CD4-positive, alpha-beta memory T cell (primary cell): ENCODE results near the gene DTHD1. TPM values are rescaled to one million over a fixed set of nuclear protein-coding genes. Genes with fewer than 3 reads are reported as not detected.
A peak's percentile ranks its signal among the peaks of the same experiment; 100 is the strongest.

ENCODE experiments used
- CTCF ChIA-PET: fragments of 350-600 bp; sonication (Branson Sonifier 250); formaldehyde crosslinking; loops from one replicate; lab custom pipeline; 2021; ENCODE audit warnings: inconsistent platforms; ENCODE audit not compliant: partially characterized antibody; lab: Charles Lee
- POLR2A ChIA-PET: fragments of 350-600 bp; sonication (Branson Sonifier 250); formaldehyde crosslinking; loops from one replicate; lab custom pipeline; 2021; ENCODE audit not compliant: partially characterized antibody; lab: Charles Lee
- DNase-seq, 5 donors: peaks; one replicate each; pipeline versions ENCODE4 v3.0.0 to v3.0.0-alpha.2; 2020 to 2022; ENCODE audit warnings: mixed read lengths in 1 of 5
- H3K27ac ChIP-seq: one replicate; pipeline ENCODE4 v1.7.0; 2013; ENCODE audit warnings: low read depth, low read length
- H3K27me3 ChIP-seq: 2 replicates; pipeline ENCODE4 v1.7.0; 2013; ENCODE audit warnings: mild to moderate bottlenecking, low read length, moderate library complexity; ENCODE audit not compliant: insufficient read depth
- H3K36me3 ChIP-seq: 2 replicates; pipeline ENCODE4 v1.7.0; 2013; ENCODE audit warnings: mild to moderate bottlenecking, low read length, moderate library complexity; ENCODE audit not compliant: insufficient read depth
- H3K4me1 ChIP-seq: 2 replicates; pipeline ENCODE4 v1.7.0; 2013; ENCODE audit warnings: mild to moderate bottlenecking, low read length, moderate library complexity; ENCODE audit not compliant: insufficient read depth
- H3K4me3 ChIP-seq, 2 donors: one replicate each; pipeline ENCODE4 v1.7.0; 2013; ENCODE audit warnings: low read length in 2 of 2, mild to moderate bottlenecking in 1 of 2
- H3K9me3 ChIP-seq, 2 donors: one replicate each; pipeline ENCODE4 v1.7.0; 2013; ENCODE audit warnings: low read length in 2 of 2, control low read depth in 1 of 2; ENCODE audit not compliant: control insufficient read depth in 1 of 2
- H3K27ac Mint-ChIP-seq, 7 donors: one replicate each; pipeline ENCODE4 v1.8.0; 2020 to 2021; ENCODE audit warnings: mixed read lengths in 7 of 7, mild to moderate bottlenecking in 6 of 7, inconsistent platforms in 3 of 7, moderate library complexity in 3 of 7
- H3K27me3 Mint-ChIP-seq, 2 donors: one replicate each; pipeline ENCODE4 v1.8.0; 2020 to 2021; ENCODE audit warnings: mixed read lengths in 2 of 2
- H3K36me3 Mint-ChIP-seq, 2 donors: one replicate each; pipeline ENCODE4 v1.8.0; 2020 to 2021; ENCODE audit warnings: mixed read lengths in 2 of 2, inconsistent platforms in 1 of 2, mild to moderate bottlenecking in 1 of 2
- H3K4me1 Mint-ChIP-seq, 4 donors: one replicate each; pipeline ENCODE4 v1.8.0; 2020 to 2021; ENCODE audit warnings: mixed read lengths in 4 of 4, mild to moderate bottlenecking in 1 of 4
- H3K4me3 Mint-ChIP-seq, 8 donors: one replicate each; pipeline ENCODE4 v1.8.0; 2020 to 2021; ENCODE audit warnings: mixed read lengths in 8 of 8, mild to moderate bottlenecking in 7 of 8, moderate library complexity in 6 of 8, inconsistent platforms in 3 of 8
- H3K9me3 Mint-ChIP-seq, 8 donors: one replicate each; pipeline ENCODE4 v1.8.0; 2020 to 2021; ENCODE audit warnings: mixed read lengths in 8 of 8, mild to moderate bottlenecking in 5 of 8, inconsistent platforms in 3 of 8, moderate library complexity in 1 of 8
- intact Hi-C: fragments of 100-400 bp; cut with micrococcal nuclease; formaldehyde crosslinking; loops from one replicate; pipeline ENCODE4 v1.15.1; 2023
- polyA plus RNA-seq, 2 donors: library from polyadenylated mRNA; unstranded; fragments of 300-500 nt; fragmentation: Illumina TruSeq; gene quantifications; one replicate each; pipeline ENCODE4 v1.2.3, GENCODE V29; 2021
- total RNA-seq, 2 experiments: library from RNA; stranded (reverse); gene quantifications; one replicate each; pipeline ENCODE4 v1.2.3, GENCODE V29; 2021

Gene DTHD1
- total and polyA plus RNA-seq, 4 experiments from 2014 or later = 0.16 to 1.4 (median 1.2) TPM; not detected in 1

DNA sequence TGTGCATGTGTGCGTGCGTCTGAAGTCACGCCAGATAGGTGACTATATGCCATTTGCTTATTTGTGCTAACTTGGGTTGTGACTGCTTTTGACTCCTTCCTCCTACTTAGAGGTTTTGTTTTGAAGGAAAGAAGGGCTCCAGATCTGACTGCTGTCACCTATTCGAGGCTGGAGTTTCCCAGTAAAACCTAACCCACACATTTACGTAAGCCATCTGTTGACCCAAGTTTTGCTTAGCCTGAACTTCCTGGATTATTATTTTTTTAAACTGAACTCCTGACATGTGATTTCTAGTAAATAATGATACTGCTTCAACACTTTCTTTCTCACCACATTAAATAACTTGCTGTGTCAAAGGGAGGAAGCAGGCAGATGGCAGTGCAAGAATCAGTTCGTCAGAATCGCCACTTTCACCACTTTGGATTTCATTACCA, 41.5 kb downstream of the DTHD1 start:
- Mint-ChIP-seq H3K4me1 (peaks cover 42 to 63% (median 51%) of the 10 kb centered on the region in 4 donors), H3K9me3 (peaks cover 0 to 2% (median 0%) of the 10 kb centered on the region in 8 donors), H3K4me3 (peak overlapping the region; percentile 53 to 80 (median 68)), H3K36me3 (no peaks in the 10 kb centered on the region), H3K27ac (peak overlapping the region; percentile 50 to 95 (median 84)), H3K27me3 (no peaks in the 10 kb centered on the region)
- intact Hi-C loops = loop anchor here (1.0 to 2.0 kb wide), 3 partner anchors 37 to 80 kb away; no protein-coding TSS in a partner anchor
- Histone ChIP-seq H3K27ac (peak overlapping the region; percentile 49), H3K9me3 (no peaks in the 10 kb centered on the region), H3K4me1 (peaks cover 45% of the 10 kb centered on the region), H3K36me3 (no peaks in the 10 kb centered on the region), H3K27me3 (no peaks in the 10 kb centered on the region), H3K4me3 (peak overlapping the region in 1 of 2 donors; percentile 26)
- POLR2A ChIA-PET = interaction anchor here (1.0 to 1.6 kb wide), 2 partner anchors 78 to 79 kb away, joined by 3 to 5 read pairs; partner anchors contain the start of gene ARAP2
- DNase-seq = peak; percentile 75 to 86 (median 78)
- CTCF ChIA-PET = no interaction called here

- H3K27ac Mint-ChIP-seq = peak overlapping the region in 5 of 7 donors; percentile 26 to 95 (median 76)
- peaks cover 40 to 63% (median 49%) of the 10 kb centered on the region in 4 donors for H3K4me1 Mint-ChIP-seq
- CTCF ChIA-PET = interaction anchor here (1.4 to 3.8 kb wide), 2 partner anchors 65 to 75 kb away, joined by 3 to 23 read pairs; no protein-coding TSS in a partner anchor
- Histone ChIP-seq H3K9me3 (no peaks in the 10 kb centered on the region), H3K4me1 (peaks cover 41% of the 10 kb centered on the region), H3K4me3 (no peak overlapping the region), H3K27me3 (no peaks in the 10 kb centered on the region), H3K27ac (no peak overlapping the region), H3K36me3 (no peaks in the 10 kb centered on the region)
- H3K9me3 Mint-ChIP-seq = peaks cover 0 to under 1% (median 0%) of the 10 kb centered on the region in 8 donors
- no peaks in the 10 kb centered on the region for H3K36me3 Mint-ChIP-seq
- no peak for DNase-seq
- no peaks in the 10 kb centered on the region for H3K27me3 Mint-ChIP-seq
- intact Hi-C loops = loop anchor here (1.0 to 2.0 kb wide), 3 partner anchors 38 to 81 kb away; no protein-coding TSS in a partner anchor
- POLR2A ChIA-PET = interaction anchor here (0.6 to 2.0 kb wide), 3 partner anchors 38 to 93 kb away, joined by 3 to 11 read pairs (median 3); partner anchors contain the start of gene ARAP2
- peak overlapping the region in 6 of 8 donors; percentile 33 to 80 (median 46) for H3K4me3 Mint-ChIP-seq
Observed at GRCh38 chr4:36323816-36324419, 42.5 kb downstream of the DTHD1 start.

DNA sequence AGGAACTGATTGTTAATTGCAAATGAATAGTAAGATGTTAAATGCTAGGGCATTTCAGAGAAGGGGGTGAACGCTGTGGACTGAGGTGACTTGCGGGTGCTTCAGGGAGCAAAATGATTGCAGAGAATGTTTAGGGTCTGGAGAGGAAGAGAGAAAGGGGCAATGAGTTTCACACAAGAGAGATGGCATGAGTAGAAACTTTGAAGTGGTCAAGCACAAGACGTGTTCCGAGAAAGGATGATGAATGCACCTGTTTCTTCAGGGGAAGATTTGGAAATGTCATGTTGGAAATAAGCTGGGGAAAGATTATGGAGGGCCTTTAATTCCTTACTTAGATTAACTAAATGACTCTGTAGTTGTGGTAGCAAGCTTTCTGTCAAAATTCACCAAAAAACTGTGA, 43.4 kb downstream of the DTHD1 start:
- Mint-ChIP-seq H3K27ac (peak overlapping the region in 5 of 7 donors; percentile 11 to 84 (median 47)), H3K4me1 (peaks cover 40 to 63% (median 46%) of the 10 kb centered on the region in 4 donors), H3K27me3 (no peaks in the 10 kb centered on the region), H3K4me3 (peak overlapping the region in 4 of 8 donors; percentile 6 to 48 (median 6)), H3K9me3 (no peaks in the 10 kb centered on the region), H3K36me3 (no peaks in the 10 kb centered on the region)
- H3K4me3 ChIP-seq = no peak overlapping the region
- H3K36me3 ChIP-seq = no peaks in the 10 kb centered on the region
- ChIA-PET POLR2A (interaction anchor here (1.0 to 3.0 kb wide), 5 partner anchors 39 to 81 kb away, joined by 3 to 32 read pairs (median 7); partner anchors contain the start of gene ARAP2), CTCF (interaction anchor here (1.0 to 3.8 kb wide), 5 partner anchors 23 to 81 kb away, joined by 3 to 23 read pairs (median 5); partner anchors contain the start of gene ARAP2)
- intact Hi-C loops = no loop called here
- H3K4me1 ChIP-seq = peaks cover 41% of the 10 kb centered on the region
- H3K27ac ChIP-seq = no peak overlapping the region
- no peak for DNase-seq
- no peaks in the 10 kb centered on the region for H3K27me3 ChIP-seq
- no peaks in the 10 kb centered on the region for H3K9me3 ChIP-seq

GRCh38 chr4:36325499-36325898, 44.1 kb downstream of the DTHD1 start:
- Histone ChIP-seq H3K36me3 (no peaks in the 10 kb centered on the region), H3K9me3 (no peaks in the 10 kb centered on the region), H3K27me3 (no peaks in the 10 kb centered on the region), H3K4me3 (no peak overlapping the region), H3K4me1 (peaks cover 41% of the 10 kb centered on the region), H3K27ac (peak overlapping the region; percentile 22)
- POLR2A ChIA-PET = interaction anchor here (1.0 to 3.0 kb wide), 6 partner anchors 39 to 84 kb away, joined by 3 to 32 read pairs (median 6); partner anchors contain the start of gene ARAP2
- Mint-ChIP-seq H3K9me3 (no peaks in the 10 kb centered on the region), H3K27me3 (no peaks in the 10 kb centered on the region), H3K27ac (peak overlapping the region; percentile 47 to 87 (median 81)), H3K4me1 (peaks cover 38 to 63% (median 46%) of the 10 kb centered on the region in 4 donors), H3K4me3 (peak overlapping the region in 6 of 8 donors; percentile 4 to 63 (median 46)), H3K36me3 (no peaks in the 10 kb centered on the region)
- CTCF ChIA-PET = interaction anchor here (0.9 to 3.8 kb wide), 8 partner anchors 10 to 82 kb away, joined by 3 to 23 read pairs (median 4); partner anchors contain the start of gene ARAP2
- peak; percentile 13 to 48 (median 25) for DNase-seq
- intact Hi-C loops = no loop called here

- Mint-ChIP-seq H3K36me3 (no peaks in the 10 kb centered on the region), H3K27me3 (no peaks in the 10 kb centered on the region), H3K4me3 (peak overlapping the region in 6 of 8 donors; percentile 4 to 63 (median 46)), H3K4me1 (peaks cover 38 to 62% (median 46%) of the 10 kb centered on the region in 4 donors), H3K9me3 (no peaks in the 10 kb centered on the region), H3K27ac (peak overlapping the region; percentile 47 to 87 (median 81))
- intact Hi-C loops = no loop called here
- POLR2A ChIA-PET = interaction anchor here (1.0 to 3.0 kb wide), 6 partner anchors 40 to 84 kb away, joined by 3 to 32 read pairs (median 6); partner anchors contain the start of gene ARAP2
- no peak for DNase-seq
- Histone ChIP-seq H3K36me3 (no peaks in the 10 kb centered on the region), H3K9me3 (no peaks in the 10 kb centered on the region), H3K27ac (peak overlapping the region; percentile 22), H3K4me3 (no peak overlapping the region), H3K4me1 (peaks cover 41% of the 10 kb centered on the region), H3K27me3 (no peaks in the 10 kb centered on the region)
- CTCF ChIA-PET = interaction anchor here (0.9 to 3.8 kb wide), 7 partner anchors 10 to 82 kb away, joined by 3 to 23 read pairs (median 4); partner anchors contain the start of gene ARAP2
Observed at GRCh38 chr4:36325926-36326325, 44.5 kb downstream of the DTHD1 start.

- intact Hi-C loops = no loop called here
- no peaks in the 10 kb centered on the region for H3K36me3 ChIP-seq
- H3K4me3 ChIP-seq = no peak overlapping the region
- ChIA-PET CTCF (interaction anchor here (0.9 to 3.8 kb wide), 6 partner anchors 11 to 82 kb away, joined by 3 to 23 read pairs (median 3); partner anchors contain the start of gene ARAP2), POLR2A (interaction anchor here (1.0 to 3.0 kb wide), 2 partner anchors 83 to 110 kb away, joined by 3 to 32 read pairs; partner anchors contain the start of gene ARAP2)
- DNase-seq = no peak
- peaks cover 41% of the 10 kb centered on the region for H3K4me1 ChIP-seq
- H3K9me3 Mint-ChIP-seq = no peaks in the 10 kb centered on the region
- H3K4me3 Mint-ChIP-seq = no peak overlapping the region
- H3K27ac ChIP-seq = no peak overlapping the region
- H3K36me3 Mint-ChIP-seq = no peaks in the 10 kb centered on the region
- H3K27me3 ChIP-seq = no peaks in the 10 kb centered on the region
- H3K27me3 Mint-ChIP-seq = no peaks in the 10 kb centered on the region
- no peaks in the 10 kb centered on the region for H3K9me3 ChIP-seq
- H3K4me1 Mint-ChIP-seq = peaks cover 36 to 58% (median 44%) of the 10 kb centered on the region in 4 donors
- H3K27ac Mint-ChIP-seq = peak overlapping the region in 1 of 7 donors; percentile 4
Observed at GRCh38 chr4:36326476-36327029, 45.1 kb downstream of the DTHD1 start.
